ENCODE measurements around the gene MOB3A. TPM values are rescaled to one million over a fixed set of nuclear protein-coding genes. Genes with fewer than 3 reads are reported as not detected.

Gene MOB3A
- total RNA-seq, 1 experiment from 2014 or later: 11.7 TPM

- no peak for TF ChIP-seq CTCF (IDR thresholded peaks at IDR 0.05; ENCODE audit: insufficient read depth in 1 of 2, low read depth in 1 of 2, low read length in 1 of 2, severe bottlenecking in 1 of 2, unreplicated experiment in 1 of 2)
- POLR2A ChIA-PET: no interaction called here
- no peak overlapping the region for H3K27ac Mint-ChIP-seq (ENCODE audit: unreplicated experiment)
- no peaks in the 10 kb centered on the region for H3K9me3 Mint-ChIP-seq (ENCODE audit: unreplicated experiment)
- CTCF ChIA-PET: no interaction called here
- H3K36me3 ChIP-seq (ENCODE audit: control insufficient read depth, insufficient read depth, low read length): no peaks in the 10 kb centered on the region; the same call in 1 of the 2 replicates
- H3K4me1 Mint-ChIP-seq (ENCODE audit: low read depth, unreplicated experiment): no peaks in the 10 kb centered on the region
- no peaks in the 10 kb centered on the region for H3K27me3 Mint-ChIP-seq (ENCODE audit: insufficient read depth, unreplicated experiment)
- no TSS peak for BruUV-seq (replicated peaks)
- H3K4me3 Mint-ChIP-seq (ENCODE audit: unreplicated experiment): no peak overlapping the region
- DNase-seq: no peak
- H3K4me3 ChIP-seq (ENCODE audit: low read depth, low read length): no peak overlapping the region
- H3K4me1 ChIP-seq: no peaks in the 10 kb centered on the region
- no peaks in the 10 kb centered on the region for H3K27me3 ChIP-seq (replicated peaks; ENCODE audit: control insufficient read depth, insufficient read depth, low read length)
- no peaks in the 10 kb centered on the region for H3K9me3 ChIP-seq
- H3K36me3 Mint-ChIP-seq (ENCODE audit: insufficient read depth, unreplicated experiment): peaks cover 13% of the 10 kb centered on the region
- intact Hi-C loops (cut with micrococcal nuclease; ENCODE audit: unreplicated experiment): no loop called here
Observed at GRCh38 chr19:2080336-2080988, 15.7 kb downstream of the MOB3A start.

GRCh38 chr19:2079865-2080301, 16.2 kb downstream of the MOB3A start:
- no peaks in the 10 kb centered on the region for H3K4me1 Mint-ChIP-seq (ENCODE audit: low read depth, unreplicated experiment)
- H3K36me3 ChIP-seq (ENCODE audit: control insufficient read depth, insufficient read depth, low read length): no peaks in the 10 kb centered on the region; the same call in 1 of the 2 replicates
- no peaks in the 10 kb centered on the region for H3K4me1 ChIP-seq
- TF ChIP-seq CTCF (IDR thresholded peaks at IDR 0.05; ENCODE audit: insufficient read depth in 1 of 2, low read depth in 1 of 2, low read length in 1 of 2, severe bottlenecking in 1 of 2, unreplicated experiment in 1 of 2): no peak
- intact Hi-C loops (cut with micrococcal nuclease; ENCODE audit: unreplicated experiment): no loop called here
- POLR2A ChIA-PET: no interaction called here
- no peaks in the 10 kb centered on the region for H3K9me3 ChIP-seq
- H3K4me3 ChIP-seq (ENCODE audit: low read depth, low read length): no peak overlapping the region
- H3K4me3 Mint-ChIP-seq (ENCODE audit: unreplicated experiment): no peak overlapping the region
- no TSS peak for BruUV-seq (replicated peaks)
- H3K27ac Mint-ChIP-seq (ENCODE audit: unreplicated experiment): no peak overlapping the region
- no peaks in the 10 kb centered on the region for H3K9me3 Mint-ChIP-seq (ENCODE audit: unreplicated experiment)
- no peaks in the 10 kb centered on the region for H3K27me3 ChIP-seq (replicated peaks; ENCODE audit: control insufficient read depth, insufficient read depth, low read length)
- CTCF ChIA-PET: no interaction called here
- no peaks in the 10 kb centered on the region for H3K27me3 Mint-ChIP-seq (ENCODE audit: insufficient read depth, unreplicated experiment)
- no peak for DNase-seq
- H3K36me3 Mint-ChIP-seq (ENCODE audit: insufficient read depth, unreplicated experiment): peaks cover 13% of the 10 kb centered on the region

GRCh38 chr19:2079076-2079864, 16.9 kb downstream of the MOB3A start:
- Histone ChIP-seq H3K4me1 (no peaks in the 10 kb centered on the region), H3K4me3 (ENCODE audit: low read depth, low read length) (no peak overlapping the region), H3K36me3 (ENCODE audit: control insufficient read depth, insufficient read depth, low read length) (no peaks in the 10 kb centered on the region; the same call in 1 of the 2 replicates), H3K27me3 (replicated peaks; ENCODE audit: control insufficient read depth, insufficient read depth, low read length) (no peaks in the 10 kb centered on the region), H3K9me3 (no peaks in the 10 kb centered on the region)
- Mint-ChIP-seq H3K27me3 (ENCODE audit: insufficient read depth, unreplicated experiment) (no peaks in the 10 kb centered on the region), H3K27ac (ENCODE audit: unreplicated experiment) (no peak overlapping the region), H3K9me3 (ENCODE audit: unreplicated experiment) (no peaks in the 10 kb centered on the region), H3K4me1 (ENCODE audit: low read depth, unreplicated experiment) (no peaks in the 10 kb centered on the region), H3K36me3 (ENCODE audit: insufficient read depth, unreplicated experiment) (peaks cover 13% of the 10 kb centered on the region), H3K4me3 (ENCODE audit: unreplicated experiment) (no peak overlapping the region)
- intact Hi-C loops (cut with micrococcal nuclease; ENCODE audit: unreplicated experiment): no loop called here
- TF ChIP-seq CTCF (IDR thresholded peaks at IDR 0.05; ENCODE audit: insufficient read depth in 1 of 2, low read depth in 1 of 2, low read length in 1 of 2, severe bottlenecking in 1 of 2, unreplicated experiment in 1 of 2): no peak
- POLR2A ChIA-PET: no interaction called here
- no peak for DNase-seq
- no TSS peak for BruUV-seq (replicated peaks)
- CTCF ChIA-PET: no interaction called here

All from Caco-2 (cell line).